ENCODE measurements around the gene RAPGEF5.
A peak's percentile ranks its signal among the peaks of the same experiment; 100 is the strongest.

RAPGEF5 gene

GRCh38 chr7:22144950-22145349, 212.0 kb downstream of the RAPGEF5 start:
- no peak for DNase-seq

- peak; percentile 64 for DNase-seq
These were observed 213.5 kb downstream of the RAPGEF5 start for GRCh38 chr7:22143491-22143890.

- DNase-seq = no peak
These were observed 214.4 kb downstream of the RAPGEF5 start for GRCh38 chr7:22142572-22142971.

GRCh38 chr7:22141355-22141754, 215.6 kb downstream of the RAPGEF5 start:
- DNase-seq = no peak

- no peak for DNase-seq
These were observed 216.4 kb downstream of the RAPGEF5 start for GRCh38 chr7:22140578-22140977.

GRCh38 chr7:22138886-22139285, 218.1 kb downstream of the RAPGEF5 start:
- no peak for DNase-seq

- DNase-seq = no peak
These were observed 218.8 kb downstream of the RAPGEF5 start for GRCh38 chr7:22138106-22138505.

- no peak for DNase-seq
These were observed 219.5 kb downstream of the RAPGEF5 start for GRCh38 chr7:22137466-22137865.

GRCh38 chr7:22137026-22137425, 219.9 kb downstream of the RAPGEF5 start:
- no peak for DNase-seq

GRCh38 chr7:22129819-22130580, 227.0 kb downstream of the RAPGEF5 start:
- DNase-seq = no peak

GRCh38 chr7:22129166-22129565, 227.8 kb downstream of the RAPGEF5 start:
- DNase-seq = no peak

GRCh38 chr7:22128528-22128920, 228.4 kb downstream of the RAPGEF5 start:
- DNase-seq = no peak

GRCh38 chr7:22127835-22128527, 229.0 kb downstream of the RAPGEF5 start:
- DNase-seq = no peak

GRCh38 chr7:22125436-22125835, 231.5 kb downstream of the RAPGEF5 start:
- DNase-seq = no peak

- DNase-seq = no peak
These were observed 232.0 kb downstream of the RAPGEF5 start for GRCh38 chr7:22124941-22125340.

GRCh38 chr7:22123139-22123538, 233.8 kb downstream of the RAPGEF5 start:
- DNase-seq = no peak

GRCh38 chr7:22121702-22122474, 235.1 kb downstream of the RAPGEF5 start:
- DNase-seq = no peak

- no peak for DNase-seq
These were observed 236.4 kb downstream of the RAPGEF5 start for GRCh38 chr7:22120391-22121053.

- no peak for DNase-seq
These were observed 239.7 kb downstream of the RAPGEF5 start for GRCh38 chr7:22117222-22117621.

- DNase-seq = no peak
These were observed 240.4 kb downstream of the RAPGEF5 start for GRCh38 chr7:22116451-22117030.

GRCh38 chr7:22115689-22116088, 241.3 kb downstream of the RAPGEF5 start:
- DNase-seq = no peak

- no peak for DNase-seq
These were observed 242.4 kb downstream of the RAPGEF5 start for GRCh38 chr7:22114440-22114981.

All from NCI-H524 treated with DMSO at 0.1 percent for 48 hours (cell line).